HepG2 (cell line): ENCODE results near the gene PEX14. TPM values are rescaled to one million over a fixed set of nuclear protein-coding genes. Genes with fewer than 3 reads are reported as not detected.

Experiments used
- ATAC-seq: fragments of 200-7000 bp; cut with Tn5 transposase; 3 replicates; pipeline ENCODE4 v1.9.1; 2020; ENCODE audit warnings: mild to moderate bottlenecking, moderate library complexity
- BruUV-seq: library from RNA; stranded (reverse); fragments of 400-500 nt; replicated peaks from 2 replicates; lab custom pipeline; 2021; lab: Mats Ljungman, UMichigan
- CTCF ChIA-PET: fragments of 300-600 bp; formaldehyde crosslinking; extraction: SDS; loops from one replicate; lab custom pipeline; 2021; ENCODE audit warnings: low total read pairs, inconsistent platforms, low intra/inter-chr PET ratio; lab: Yijun Ruan, JAX
- POLR2A ChIA-PET: fragments of 350-600 bp; sonication (Branson Sonifier 250); formaldehyde crosslinking; loops from one replicate; lab custom pipeline; 2020; ENCODE audit warnings: antibody characterized with exemption, inconsistent platforms; lab: Yijun Ruan, JAX
- DNase-seq: peaks from one replicate; pipeline ENCODE4 v3.0.0-alpha.2; 2015; ENCODE audit warnings: low spot score
- FAIRE-seq: peaks from 3 replicates; lab custom pipeline; 2011; peaks lifted over from hg19 to GRCh38; lab: Jason Lieb, UNC
- H2AFZ ChIP-seq: one replicate; pipeline ENCODE4 v1.6.1; 2011; ENCODE audit warnings: low read length, inconsistent platforms
- H3K27ac ChIP-seq: fragments of 300-600 bp; 3 replicates; pipeline ENCODE4 v1.8.0; 2011; ENCODE audit warnings: mixed run types, mild to moderate bottlenecking, mixed read lengths, low read length, inconsistent platforms; ENCODE audit not compliant: insufficient read depth; ENCODE audit errors: extremely low read length
- H3K27me3 ChIP-seq, 2 experiments: fragments of 200-600 bp in 1 of 2; 2 replicates in 1 of 2; 3 replicates in 1 of 2; pipeline versions ENCODE4 v1.6.0 to v1.8.0; 2011; ENCODE audit warnings: low read length in 2 of 2, mild to moderate bottlenecking in 2 of 2, moderate library complexity in 2 of 2, inconsistent platforms in 1 of 2; ENCODE audit not compliant: insufficient read depth in 2 of 2, control insufficient read depth in 1 of 2
- H3K36me3 ChIP-seq, 2 experiments: fragments of 200-600 bp in 1 of 2; replicated peaks in 1 of 2; 2 replicates in 1 of 2; 3 replicates in 1 of 2; pipeline versions ENCODE4 v1.5.1 to v1.8.0; 2011; ENCODE audit warnings: low read length in 2 of 2, inconsistent platforms in 1 of 2; ENCODE audit not compliant: insufficient read depth in 2 of 2, control insufficient read depth in 1 of 2
- H3K4me1 ChIP-seq: 2 replicates; pipeline ENCODE4 v1.5.1; 2012; ENCODE audit warnings: low read length, inconsistent platforms; ENCODE audit not compliant: insufficient read depth
- H3K4me2 ChIP-seq: 2 replicates; pipeline ENCODE4 v1.6.0; 2011; ENCODE audit warnings: low read depth, low read length, inconsistent platforms
- H3K4me3 ChIP-seq, 3 experiments: fragments of 200-600 bp in 1 of 3; sonication (generic), shearing (Covaris generic) in 1 of 3; replicated peaks in 1 of 3; 2 replicates each; pipeline ENCODE4 v1.5.1; 2011 to 2016; ENCODE audit warnings: low read length in 3 of 3, inconsistent platforms in 2 of 3, low read depth in 2 of 3, mild to moderate bottlenecking in 2 of 3, control low read depth in 1 of 3, mixed read lengths in 1 of 3; ENCODE audit not compliant: insufficient read depth in 1 of 3
- H3K79me2 ChIP-seq: one replicate; pipeline ENCODE4 v1.6.1; 2011; ENCODE audit warnings: low read length, inconsistent platforms; ENCODE audit not compliant: insufficient read depth
- H3K9ac ChIP-seq: 2 replicates; pipeline ENCODE4 v1.6.0; 2011; ENCODE audit warnings: mild to moderate bottlenecking, low read depth, low read length, inconsistent platforms; ENCODE audit not compliant: insufficient read depth
- H3K9me3 ChIP-seq: 2 replicates; pipeline ENCODE4 v1.5.1; 2012; ENCODE audit warnings: mild to moderate bottlenecking, low read length
- H4K20me1 ChIP-seq: 2 replicates; pipeline ENCODE4 v1.6.0; 2011; ENCODE audit warnings: inconsistent platforms, mild to moderate bottlenecking, low read length, moderate library complexity; ENCODE audit not compliant: insufficient read depth
- ESRRA ChIP-seq: sonication (generic); formaldehyde crosslinking; IDR thresholded peaks from 2 replicates; pipeline ENCODE4 v1.5.1; 2020; ENCODE audit warnings: mild to moderate bottlenecking, low read depth, missing genetic modification reagents
- ETV5 ChIP-seq: IDR thresholded peaks from 2 replicates; pipeline ENCODE4 v1.6.1; 2018; ENCODE audit warnings: missing biosample characterization, missing genetic modification reagents, inconsistent platforms, borderline replicate concordance
- FOXA3 ChIP-seq: IDR thresholded peaks from 2 replicates; pipeline ENCODE4 v1.6.1; 2016; ENCODE audit warnings: missing genetic modification reagents, missing compliant biosample characterization
- GATAD2A ChIP-seq: IDR thresholded peaks from 2 replicates; pipeline ENCODE4 v1.6.1; 2016
- LCORL ChIP-seq, 2 experiments: fragments of 450-650 bp in 1 of 2; sonication (generic) in 1 of 2; formaldehyde crosslinking in 1 of 2; IDR thresholded peaks; 2 replicates each; pipeline versions ENCODE4 v1.5.0 to v1.6.1; 2017 to 2020; ENCODE audit warnings: antibody characterized with exemption in 1 of 2, missing genetic modification reagents in 1 of 2
- PHF21A ChIP-seq: sonication (generic); formaldehyde crosslinking; IDR thresholded peaks from 2 replicates; pipeline ENCODE4 v1.5.0; 2020; ENCODE audit warnings: mild to moderate bottlenecking, missing genetic modification reagents
- SIX1 ChIP-seq: sonication (generic); formaldehyde crosslinking; IDR thresholded peaks from 2 replicates; pipeline ENCODE4 v1.4.0; 2020; ENCODE audit warnings: missing genetic modification reagents, borderline replicate concordance
- SOX5 ChIP-seq: IDR thresholded peaks from 2 replicates; pipeline ENCODE4 v1.6.1; 2016; ENCODE audit warnings: borderline replicate concordance
- XRCC5 ChIP-seq: fragments of 200-400 bp; formaldehyde crosslinking; optimal IDR thresholded peaks from 2 replicates; pipeline ENCODE3; 2017; ENCODE audit warnings: mild to moderate bottlenecking, low read length
- ZBTB42 ChIP-seq: sonication (generic); formaldehyde crosslinking; IDR thresholded peaks from 2 replicates; pipeline ENCODE4 v1.5.0; 2020; ENCODE audit warnings: mild to moderate bottlenecking, missing genetic modification reagents
- ZFYVE20 ChIP-seq: sonication (generic); formaldehyde crosslinking; IDR thresholded peaks from 2 replicates; pipeline ENCODE4 v1.8.0; 2023; ENCODE audit warnings: low read depth, mild to moderate bottlenecking, moderate library complexity, missing genetic modification reagents, borderline replicate concordance
- ZNF382 ChIP-seq: sonication (generic); formaldehyde crosslinking; IDR thresholded peaks from 2 replicates; pipeline ENCODE4 v1.5.0; 2020; ENCODE audit warnings: missing genetic modification reagents, mild to moderate bottlenecking, borderline replicate concordance
- ZNF747 ChIP-seq: sonication (generic); formaldehyde crosslinking; IDR thresholded peaks from 2 replicates; pipeline ENCODE4 v1.8.1; 2023; ENCODE audit warnings: missing genetic modification reagents, mild to moderate bottlenecking, borderline replicate concordance
- ZNF883 ChIP-seq: sonication (generic); formaldehyde crosslinking; IDR thresholded peaks from 2 replicates; pipeline ENCODE4 v1.5.1; 2020; ENCODE audit warnings: mild to moderate bottlenecking, missing genetic modification reagents; ENCODE audit errors: not compliant biosample characterization
- WGBS: methylation state at CpG from one replicate; pipeline ENCODE4 v1.1.6; 2017; ENCODE audit warnings: low lambda C conversion rate; 5-methylcytosine and 5-hydroxymethylcytosine counted together
- in situ Hi-C: cut with HindIII; loops from 2 replicates; pipeline ENCODE4 v1.10.0; 2017; ENCODE audit warnings: low pct_unique_long_range_greater_than_20kb; ENCODE audit not compliant: extremely low pct_ligation_motif_present
- intact Hi-C: fragments of 100-400 bp; cut with micrococcal nuclease; formaldehyde crosslinking; loops from one replicate; pipeline ENCODE4 v1.10.0; 2022; ENCODE audit not compliant: unreplicated experiment
- polyA plus RNA-seq, 8 experiments: library from polyadenylated mRNA; depleted of rRNA in 3 of 8; stranded (reverse) in 7 of 8; unstranded in 1 of 8; fragments of >200 nt; fragmentation: Illumina TruSeq in 4 of 8; extraction: Trizol in 4 of 8; gene quantifications; 2 replicates each; pipeline versions ENCODE4 v1.2.1 to v1.2.3, GENCODE V29; 2011 to 2016; ENCODE audit warnings: low read depth in 4 of 8, missing spikeins in 1 of 8, mixed read lengths in 1 of 8; ENCODE audit not compliant: insufficient read depth in 1 of 8
- total RNA-seq, 5 experiments: library from RNA; depleted of rRNA; stranded (reverse); fragments of >200 nt; fragmentation: Illumina TruSeq; extraction: Trizol; gene quantifications; 2 replicates each; pipeline ENCODE4 v1.2.3, GENCODE V29; 2016; ENCODE audit warnings: low read depth in 1 of 5
- TF ChIP-seq, protein P1 (sequence below): sonication (generic); formaldehyde crosslinking; IDR thresholded peaks from 2 replicates; pipeline ENCODE4 v1.9.0; 2022; ENCODE audit warnings: missing genetic modification reagents, mild to moderate bottlenecking, borderline replicate concordance
- TF ChIP-seq, protein P2 (sequence below): sonication (generic); formaldehyde crosslinking; IDR thresholded peaks from 2 replicates; pipeline ENCODE4 v1.4.0; 2020; ENCODE audit warnings: mild to moderate bottlenecking, missing genetic modification reagents, borderline replicate concordance

The PEX14 gene
- total and polyA plus RNA-seq, 2 of the 13 experiments (the other 11 are each of a cell fraction or from before 2014, with no cell fraction given): 6.5 to 9.9 TPM

DNA sequence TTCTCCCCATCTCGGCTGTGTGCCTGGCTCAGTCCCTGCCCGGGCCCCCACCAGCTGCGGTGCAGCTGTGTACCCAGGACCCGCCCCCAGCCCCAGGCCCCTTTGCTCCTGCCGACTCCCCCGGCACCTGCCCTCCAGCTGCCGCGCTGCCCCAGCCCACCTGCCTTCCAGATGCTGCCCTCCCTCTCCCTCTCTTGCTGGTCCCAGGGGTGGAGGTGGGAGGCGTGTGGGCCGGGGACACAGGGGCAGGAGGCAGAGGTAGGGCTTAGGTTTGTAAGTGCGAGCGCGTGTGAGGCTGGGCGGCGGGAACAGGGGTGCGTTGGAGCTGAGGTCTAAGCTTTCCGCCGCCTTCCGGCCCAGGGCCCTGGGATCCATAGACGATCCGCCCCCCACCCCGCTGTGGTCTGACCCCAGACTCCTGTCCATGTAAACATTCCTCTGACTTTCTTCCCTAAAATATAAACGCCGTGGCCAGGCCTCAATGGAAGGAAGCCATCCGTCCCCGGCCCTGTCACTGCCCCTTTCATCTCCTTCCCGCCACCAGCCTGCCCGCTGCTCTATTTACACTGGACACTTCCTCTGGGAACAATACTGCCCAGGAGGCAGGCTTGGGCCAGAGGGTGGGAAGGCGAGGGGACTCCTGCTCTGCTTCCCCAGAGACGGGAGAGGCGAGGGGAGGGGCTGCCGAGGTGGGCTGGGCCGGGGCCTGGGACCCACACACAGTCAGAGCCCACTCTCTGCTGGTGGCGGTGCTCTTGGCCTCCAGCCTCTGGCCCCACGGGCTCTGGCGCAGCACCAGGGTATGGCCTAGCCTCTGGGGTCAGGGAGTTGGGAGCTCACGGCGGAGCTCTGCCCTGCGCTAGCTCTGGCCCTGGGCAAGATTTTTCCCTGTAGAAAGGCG, 193.4 kb downstream of the PEX14 start:
- ChIA-PET POLR2A (interaction anchor here (0.8 to 2.3 kb wide), 3 partner anchors 9 to 18 kb away, joined by 3 to 12 read pairs (median 8); no protein-coding TSS in a partner anchor), CTCF (no interaction called here)
- ATAC-seq: peak; percentile 79
- 19% methylated on average over 12 of the region's 40 CpGs for WGBS
- no peaks in the 10 kb centered on the region for H3K79me2 ChIP-seq
- no peaks in the 10 kb centered on the region for H3K9me3 ChIP-seq
- peak overlapping the region in 2 of 3 experiments; percentile 42 to 48; a peak in 3 of 6 replicates for H3K4me3 ChIP-seq
- peaks cover 21% of the 10 kb centered on the region for H3K4me1 ChIP-seq
- no TSS peak for BruUV-seq
- no peak overlapping the region for H3K27ac ChIP-seq
- no peaks in the 10 kb centered on the region for H3K36me3 ChIP-seq
- H3K27me3 ChIP-seq: no peaks in the 10 kb centered on the region
- H3K9ac ChIP-seq: no peak overlapping the region
- no peak overlapping the region for H2AFZ ChIP-seq
- FAIRE-seq: no peak
- in situ Hi-C loops (no loop called here), intact Hi-C loops (no loop called here)
- H3K4me2 ChIP-seq: peak overlapping the region; percentile 51
- H4K20me1 ChIP-seq: no peaks in the 10 kb centered on the region
- peak; percentile 56 for DNase-seq
- peak; percentile 60; the same call in 1 of the 2 replicates for TF ChIP-seq PHF21A (CRISPR knock-in tag)
- peak; percentile 81 for TF ChIP-seq FOXA3 (CRISPR knock-in tag)
- TF ChIP-seq ESRRA (CRISPR knock-in tag): no peak
- no peak for TF ChIP-seq ZNF382
- TF ChIP-seq LCORL (IDR thresholded peaks at IDR 0.05): no peak
- TF ChIP-seq LCORL (CRISPR knock-in tag; IDR thresholded peaks at IDR 0.05): peak; percentile 58
- TF ChIP-seq ZFYVE20 (CRISPR knock-in tag): no peak
- peak; percentile 21; the same call in 1 of the 2 replicates for TF ChIP-seq GATAD2A (CRISPR knock-in tag)
- TF ChIP-seq ETV5 (CRISPR knock-in tag): 0 out of 2 replicates have a peak, but pooled peaks have one; percentile 24
- TF ChIP-seq, protein P1, sequence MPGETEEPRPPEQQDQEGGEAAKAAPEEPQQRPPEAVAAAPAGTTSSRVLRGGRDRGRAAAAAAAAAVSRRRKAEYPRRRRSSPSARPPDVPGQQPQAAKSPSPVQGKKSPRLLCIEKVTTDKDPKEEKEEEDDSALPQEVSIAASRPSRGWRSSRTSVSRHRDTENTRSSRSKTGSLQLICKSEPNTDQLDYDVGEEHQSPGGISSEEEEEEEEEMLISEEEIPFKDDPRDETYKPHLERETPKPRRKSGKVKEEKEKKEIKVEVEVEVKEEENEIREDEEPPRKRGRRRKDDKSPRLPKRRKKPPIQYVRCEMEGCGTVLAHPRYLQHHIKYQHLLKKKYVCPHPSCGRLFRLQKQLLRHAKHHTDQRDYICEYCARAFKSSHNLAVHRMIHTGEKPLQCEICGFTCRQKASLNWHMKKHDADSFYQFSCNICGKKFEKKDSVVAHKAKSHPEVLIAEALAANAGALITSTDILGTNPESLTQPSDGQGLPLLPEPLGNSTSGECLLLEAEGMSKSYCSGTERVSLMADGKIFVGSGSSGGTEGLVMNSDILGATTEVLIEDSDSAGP (CRISPR knock-in tag): peak; percentile 63; the same call in 1 of the 2 replicates
- TF ChIP-seq ZBTB42 (CRISPR knock-in tag): 0 out of 2 replicates have a peak, but pooled peaks have one; percentile 43
- peak; percentile 30 for TF ChIP-seq XRCC5
- peak; percentile 55; the same call in 1 of the 2 replicates for TF ChIP-seq SOX5 (CRISPR knock-in tag)
- TF ChIP-seq SIX1 (CRISPR knock-in tag): no peak
- TF ChIP-seq ZNF883 (CRISPR knock-in tag): no peak
- TF ChIP-seq, protein P2, sequence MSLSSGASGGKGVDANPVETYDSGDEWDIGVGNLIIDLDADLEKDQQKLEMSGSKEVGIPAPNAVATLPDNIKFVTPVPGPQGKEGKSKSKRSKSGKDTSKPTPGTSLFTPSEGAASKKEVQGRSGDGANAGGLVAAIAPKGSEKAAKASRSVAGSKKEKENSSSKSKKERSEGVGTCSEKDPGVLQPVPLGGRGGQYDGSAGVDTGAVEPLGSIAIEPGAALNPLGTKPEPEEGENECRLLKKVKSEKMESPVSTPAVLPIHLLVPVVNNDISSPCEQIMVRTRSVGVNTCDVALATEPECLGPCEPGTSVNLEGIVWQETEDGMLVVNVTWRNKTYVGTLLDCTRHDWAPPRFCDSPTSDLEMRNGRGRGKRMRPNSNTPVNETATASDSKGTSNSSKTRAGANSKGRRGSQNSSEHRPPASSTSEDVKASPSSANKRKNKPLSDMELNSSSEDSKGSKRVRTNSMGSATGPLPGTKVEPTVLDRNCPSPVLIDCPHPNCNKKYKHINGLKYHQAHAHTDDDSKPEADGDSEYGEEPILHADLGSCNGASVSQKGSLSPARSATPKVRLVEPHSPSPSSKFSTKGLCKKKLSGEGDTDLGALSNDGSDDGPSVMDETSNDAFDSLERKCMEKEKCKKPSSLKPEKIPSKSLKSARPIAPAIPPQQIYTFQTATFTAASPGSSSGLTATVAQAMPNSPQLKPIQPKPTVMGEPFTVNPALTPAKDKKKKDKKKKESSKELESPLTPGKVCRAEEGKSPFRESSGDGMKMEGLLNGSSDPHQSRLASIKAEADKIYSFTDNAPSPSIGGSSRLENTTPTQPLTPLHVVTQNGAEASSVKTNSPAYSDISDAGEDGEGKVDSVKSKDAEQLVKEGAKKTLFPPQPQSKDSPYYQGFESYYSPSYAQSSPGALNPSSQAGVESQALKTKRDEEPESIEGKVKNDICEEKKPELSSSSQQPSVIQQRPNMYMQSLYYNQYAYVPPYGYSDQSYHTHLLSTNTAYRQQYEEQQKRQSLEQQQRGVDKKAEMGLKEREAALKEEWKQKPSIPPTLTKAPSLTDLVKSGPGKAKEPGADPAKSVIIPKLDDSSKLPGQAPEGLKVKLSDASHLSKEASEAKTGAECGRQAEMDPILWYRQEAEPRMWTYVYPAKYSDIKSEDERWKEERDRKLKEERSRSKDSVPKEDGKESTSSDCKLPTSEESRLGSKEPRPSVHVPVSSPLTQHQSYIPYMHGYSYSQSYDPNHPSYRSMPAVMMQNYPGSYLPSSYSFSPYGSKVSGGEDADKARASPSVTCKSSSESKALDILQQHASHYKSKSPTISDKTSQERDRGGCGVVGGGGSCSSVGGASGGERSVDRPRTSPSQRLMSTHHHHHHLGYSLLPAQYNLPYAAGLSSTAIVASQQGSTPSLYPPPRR (CRISPR knock-in tag): peak; percentile 36; the same call in 1 of the 2 replicates
- no peak for TF ChIP-seq ZNF747 (CRISPR knock-in tag)
